HFF-Myc (cell line): Measurements from ENCODE around the gene SUSD4.

Source experiments
- DNase-seq: peaks from one replicate; pipeline ENCODE4 v3.0.0-alpha.2; 2011; ENCODE audit warnings: low read depth; ENCODE audit errors: extremely low read depth
- H3K4me3 ChIP-seq: replicated peaks from 2 replicates; pipeline ENCODE4 v1.5.1; 2011; ENCODE audit warnings: low read depth, mild to moderate bottlenecking, control low read depth, low read length
- TF ChIP-seq, protein P1 (sequence below): IDR thresholded peaks from 2 replicates; pipeline ENCODE4 v1.5.1; 2012; ENCODE audit warnings: mild to moderate bottlenecking, low read depth, low read length, control low read depth; ENCODE audit errors: missing control alignments

SUSD4 gene

DNA sequence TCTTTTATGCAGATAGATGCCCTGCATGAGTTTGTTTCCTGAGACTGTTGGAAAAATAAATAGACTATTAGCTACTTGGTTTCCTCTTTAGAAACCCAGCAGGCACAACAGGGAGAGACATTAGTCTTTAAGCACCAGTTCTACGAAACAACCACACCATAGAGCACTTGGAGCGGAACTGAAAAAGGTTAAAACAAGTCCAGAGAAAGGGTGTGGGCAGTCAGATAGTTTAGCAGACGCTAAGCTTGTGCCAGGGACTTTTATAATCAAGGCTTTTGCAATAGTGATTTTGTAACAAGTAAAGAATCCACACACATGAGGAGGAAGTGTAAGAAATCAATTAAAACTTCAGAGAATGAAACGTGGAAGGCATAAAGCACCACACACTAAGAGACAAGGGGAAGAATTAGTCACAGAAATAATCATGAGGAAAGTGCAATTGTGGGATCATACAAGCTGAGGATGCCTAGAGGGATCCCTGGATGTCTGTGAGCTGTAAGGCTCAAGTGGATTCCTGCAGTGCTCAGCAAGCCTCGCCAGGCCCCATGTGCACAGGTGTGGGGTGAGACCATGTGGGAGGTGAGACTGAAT is 183.2 kb downstream of the SUSD4 start:
- DNase-seq, result no peak
- H3K4me3 ChIP-seq, result no peak overlapping the region
- TF ChIP-seq, protein P1, sequence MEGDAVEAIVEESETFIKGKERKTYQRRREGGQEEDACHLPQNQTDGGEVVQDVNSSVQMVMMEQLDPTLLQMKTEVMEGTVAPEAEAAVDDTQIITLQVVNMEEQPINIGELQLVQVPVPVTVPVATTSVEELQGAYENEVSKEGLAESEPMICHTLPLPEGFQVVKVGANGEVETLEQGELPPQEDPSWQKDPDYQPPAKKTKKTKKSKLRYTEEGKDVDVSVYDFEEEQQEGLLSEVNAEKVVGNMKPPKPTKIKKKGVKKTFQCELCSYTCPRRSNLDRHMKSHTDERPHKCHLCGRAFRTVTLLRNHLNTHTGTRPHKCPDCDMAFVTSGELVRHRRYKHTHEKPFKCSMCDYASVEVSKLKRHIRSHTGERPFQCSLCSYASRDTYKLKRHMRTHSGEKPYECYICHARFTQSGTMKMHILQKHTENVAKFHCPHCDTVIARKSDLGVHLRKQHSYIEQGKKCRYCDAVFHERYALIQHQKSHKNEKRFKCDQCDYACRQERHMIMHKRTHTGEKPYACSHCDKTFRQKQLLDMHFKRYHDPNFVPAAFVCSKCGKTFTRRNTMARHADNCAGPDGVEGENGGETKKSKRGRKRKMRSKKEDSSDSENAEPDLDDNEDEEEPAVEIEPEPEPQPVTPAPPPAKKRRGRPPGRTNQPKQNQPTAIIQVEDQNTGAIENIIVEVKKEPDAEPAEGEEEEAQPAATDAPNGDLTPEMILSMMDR, result no peak

DNA sequence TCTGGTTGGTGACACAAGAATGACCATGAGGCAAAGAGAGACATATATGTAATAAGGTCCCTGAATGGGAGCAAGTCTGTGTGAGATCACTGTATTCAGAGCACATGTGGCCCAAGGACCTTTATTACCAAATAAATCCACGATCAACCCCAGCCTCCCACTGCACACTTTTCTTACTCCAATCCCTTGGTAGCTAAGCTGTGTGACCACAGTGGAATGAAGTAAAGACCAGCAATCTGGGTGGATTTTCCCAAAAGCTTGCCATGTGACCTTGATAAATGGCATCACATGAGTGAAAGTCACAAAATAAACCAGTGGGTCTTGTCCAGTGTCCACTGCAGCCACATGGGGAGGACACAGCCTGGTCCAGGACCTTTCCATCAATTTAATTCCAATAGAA is 184.2 kb downstream of the SUSD4 start:
- TF ChIP-seq, protein P1, result no peak
- no peak for DNase-seq
- H3K4me3 ChIP-seq, result no peak overlapping the region

DNA sequence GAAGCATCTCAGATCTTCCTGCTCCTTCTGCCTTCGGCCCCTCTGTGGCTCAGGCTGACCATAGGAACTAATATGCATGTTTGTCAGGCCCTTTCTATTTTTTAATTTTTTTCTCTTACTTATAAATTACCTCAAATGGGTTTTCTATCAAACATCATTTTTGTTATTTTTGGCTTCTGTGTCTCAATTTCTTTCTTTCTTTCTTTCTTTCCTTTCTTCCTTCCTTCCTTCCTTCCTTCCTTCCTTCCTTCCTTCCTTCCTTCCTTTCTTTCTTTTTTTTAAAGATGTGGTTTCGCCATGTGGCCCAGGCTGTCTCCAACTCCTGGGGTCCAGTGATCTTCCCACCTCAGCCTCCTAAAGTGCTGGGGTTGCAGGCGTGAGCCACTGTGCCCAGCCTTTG is 184.7 kb downstream of the SUSD4 start:
- TF ChIP-seq, protein P1, result no peak
- H3K4me3 ChIP-seq, result no peak overlapping the region

DNA sequence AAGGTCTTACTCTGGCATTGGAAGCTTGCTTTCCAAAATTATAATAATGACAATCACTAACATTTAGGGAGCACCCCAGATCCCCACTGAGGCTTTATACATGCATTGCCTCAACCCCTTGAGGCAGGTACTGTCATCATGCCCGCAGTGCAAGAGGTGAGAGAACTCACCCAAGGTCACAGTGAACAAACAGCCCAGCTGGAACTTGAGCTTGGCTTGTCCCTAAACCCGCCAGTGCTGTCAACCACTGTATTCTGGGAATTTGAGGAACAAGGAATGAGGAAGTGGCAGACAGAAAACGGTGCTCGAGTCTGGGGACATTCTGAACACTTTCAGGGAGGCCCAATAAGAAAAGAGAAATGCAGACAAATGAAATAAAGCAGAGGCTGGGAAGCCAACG is 186.3 kb downstream of the SUSD4 start:
- DNase-seq, result no peak
- no peak overlapping the region for H3K4me3 ChIP-seq
- TF ChIP-seq, protein P1, result no peak

More for the DNA sequence above, 184.7 kb downstream of the SUSD4 start:
- DNase-seq, result no peak

DNA sequence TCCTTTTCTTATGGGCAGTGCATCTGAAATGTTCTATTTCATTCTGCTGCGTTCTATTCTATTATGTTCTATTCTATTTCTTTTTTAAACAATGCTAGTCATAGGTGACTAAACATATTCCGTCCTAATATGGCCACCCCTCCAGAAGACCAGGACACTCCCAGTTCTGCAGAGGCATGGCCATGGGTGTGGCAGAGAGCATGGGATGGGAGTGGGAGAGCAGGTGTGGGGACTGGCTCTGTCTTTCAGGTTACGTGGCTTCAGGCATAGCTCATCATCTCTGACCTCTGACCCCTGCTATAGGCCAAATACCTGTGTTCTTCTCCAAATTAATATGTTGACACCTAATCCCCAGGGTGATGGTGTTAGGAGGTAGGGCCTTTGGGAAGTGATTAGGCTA is 187.5 kb downstream of the SUSD4 start:
- DNase-seq, result no peak

DNA sequence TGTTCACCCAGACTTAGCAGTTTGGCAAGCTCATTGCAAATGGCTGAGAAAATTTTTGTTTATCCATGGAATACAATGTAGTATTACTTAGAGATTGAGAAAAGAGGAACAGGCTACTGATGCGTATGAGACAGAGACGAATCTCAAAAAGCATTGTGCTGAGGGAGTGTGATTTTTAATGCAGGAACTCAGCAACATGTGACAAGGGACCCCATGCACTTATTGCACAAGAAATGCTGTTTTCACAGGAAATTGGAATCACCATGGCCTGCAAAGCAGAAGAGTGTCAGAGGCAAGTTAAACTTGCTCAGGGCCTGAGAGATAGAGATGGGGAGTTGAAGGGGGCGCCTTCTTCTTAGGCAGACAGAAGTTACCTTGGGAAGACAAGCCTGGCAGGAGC is 188.3 kb downstream of the SUSD4 start:
- DNase-seq, result no peak

More for the DNA sequence above, 187.5 kb downstream of the SUSD4 start:
- H3K4me3 ChIP-seq, result no peak overlapping the region
- TF ChIP-seq, protein P1, result no peak

More for the DNA sequence above, 188.3 kb downstream of the SUSD4 start:
- H3K4me3 ChIP-seq, result no peak overlapping the region
- TF ChIP-seq, protein P1, result no peak
